ENCODE results near the gene STAT2.
A peak's percentile ranks its signal among the peaks of the same experiment; 100 is the strongest.
"Not testable (repeated sequence)": the region's sequence is repeated elsewhere in the genome, so short reads cannot be mapped to it uniquely, and the experiment has no call there.

The STAT2 gene

GRCh38 chr12:56362130-56363059, 2.5 kb upstream of the STAT2 start, which contains the start of gene APOF:
APOF (minus strand) TSS chr12:56362857; CDS start chr12:56362745, 112 bp downstream.
- no peak for DNase-seq (ENCODE audit: low read depth in 2 of 2)

GRCh38 chr12:56361487-56362129, 1.7 kb upstream of the STAT2 start:
- no peak for DNase-seq (ENCODE audit: low read depth in 2 of 2)

- no peak for DNase-seq (ENCODE audit: low read depth in 2 of 2)
Observed at GRCh38 chr12:56358836-56359532, 923 bp downstream of the STAT2 start.

GRCh38 chr12:56351325-56351724, 8.6 kb downstream of the STAT2 start:
- DNase-seq (ENCODE audit: low read depth in 2 of 2): no peak

- no peak for DNase-seq (ENCODE audit: low read depth in 2 of 2)
Observed at GRCh38 chr12:56350662-56351061, 9.2 kb downstream of the STAT2 start.

- DNase-seq (ENCODE audit: low read depth in 2 of 2): no peak
Observed at GRCh38 chr12:56348776-56349175, 11.1 kb downstream of the STAT2 start.

GRCh38 chr12:56347255-56347654, 12.7 kb downstream of the STAT2 start:
- DNase-seq (ENCODE audit: low read depth in 2 of 2): not testable (repeated sequence)

- no peak for DNase-seq (ENCODE audit: low read depth in 2 of 2)
Observed at GRCh38 chr12:56346675-56347074, 13.2 kb downstream of the STAT2 start.

- DNase-seq (ENCODE audit: low read depth in 2 of 2): not testable (repeated sequence)
Observed at GRCh38 chr12:56342290-56342689, 17.6 kb downstream of the STAT2 start.

- DNase-seq (ENCODE audit: low read depth in 2 of 2): no peak
Observed at GRCh38 chr12:56341616-56342015, 18.3 kb downstream of the STAT2 start.

- no peak for DNase-seq (ENCODE audit: low read depth in 2 of 2)
Observed at GRCh38 chr12:56339158-56339422, 20.8 kb downstream of the STAT2 start.

GRCh38 chr12:56338308-56339157, 21.4 kb downstream of the STAT2 start, which contains the start of gene IL23A:
IL23A (plus strand) TSS chr12:56338884; CDS start chr12:56339045, 161 bp downstream.
- DNase-seq (ENCODE audit: low read depth in 2 of 2): peak; percentile 54 to 63

- DNase-seq (ENCODE audit: low read depth in 2 of 2): no peak
Observed at GRCh38 chr12:56337753-56338251, 22.1 kb downstream of the STAT2 start.

- no peak for DNase-seq (ENCODE audit: low read depth in 2 of 2)
Observed at GRCh38 chr12:56336361-56337167, 23.3 kb downstream of the STAT2 start.

GRCh38 chr12:56335527-56335926, 24.4 kb downstream of the STAT2 start:
- DNase-seq (ENCODE audit: low read depth in 2 of 2): not testable (repeated sequence)

- DNase-seq (ENCODE audit: low read depth in 2 of 2): no peak
Observed at GRCh38 chr12:56334490-56334793, 25.5 kb downstream of the STAT2 start.

- peak; percentile 83 to 86 for DNase-seq (ENCODE audit: low read depth in 2 of 2)
Observed at GRCh38 chr12:56333679-56334489, 26.0 kb downstream of the STAT2 start, which contains the start of gene PAN2. PAN2 (minus strand) TSS chr12:56334000; CDS start chr12:56333094, 906 bp downstream.

GRCh38 chr12:56333197-56333678, 26.7 kb downstream of the STAT2 start:
- no peak for DNase-seq (ENCODE audit: low read depth in 2 of 2)

- DNase-seq (ENCODE audit: low read depth in 2 of 2): no peak
Observed at GRCh38 chr12:56332512-56333196, 27.3 kb downstream of the STAT2 start.
